CD4-positive, alpha-beta T cell (primary cell): Measurements from ENCODE around the gene MT4. TPM values are rescaled to one million over a fixed set of nuclear protein-coding genes. Genes with fewer than 3 reads are reported as not detected.

Source experiments
- ATAC-seq: fragments of 200-7000 bp; cut with Tn5 transposase; one replicate; pipeline ENCODE4 v1.10.0; 2022; ENCODE audit warnings: mild to moderate bottlenecking; ENCODE audit not compliant: poor library complexity
- CTCF ChIA-PET: fragments of 350-600 bp; sonication (Branson Sonifier 250); formaldehyde crosslinking; loops from one replicate; lab custom pipeline; 2021; ENCODE audit warnings: antibody characterized with exemption, inconsistent platforms; lab: Charles Lee
- POLR2A ChIA-PET: fragments of 350-600 bp; sonication (Branson Sonifier 250); formaldehyde crosslinking; loops from one replicate; lab custom pipeline; 2021; ENCODE audit warnings: antibody characterized with exemption, inconsistent platforms; lab: Charles Lee
- DNase-seq, 14 experiments: peaks; one replicate each; pipeline ENCODE4 v3.0.0-alpha.2; 2013 to 2020; ENCODE audit warnings: mixed read lengths in 2 of 14
- H3K27ac ChIP-seq, 2 donors: one replicate each; pipeline versions ENCODE4 v1.5.1 to v1.7.0; 2013; ENCODE audit warnings: low read length in 2 of 2, low read depth in 1 of 2, mild to moderate bottlenecking in 1 of 2
- H3K27me3 ChIP-seq, 2 experiments: 1 replicate in 1 of 2; 2 replicates in 1 of 2; pipeline versions ENCODE4 v1.6.1 to v1.7.0; 2013; ENCODE audit warnings: low read length in 2 of 2, control low read depth in 1 of 2, mild to moderate bottlenecking in 1 of 2, moderate library complexity in 1 of 2; ENCODE audit not compliant: insufficient read depth in 2 of 2, control insufficient read depth in 1 of 2
- H3K36me3 ChIP-seq: one replicate; pipeline ENCODE4 v1.6.1; 2013; ENCODE audit warnings: low read length, control low read depth; ENCODE audit not compliant: insufficient read depth
- H3K4me1 ChIP-seq: one replicate; pipeline ENCODE4 v1.6.1; 2013; ENCODE audit warnings: low read length, control low read depth; ENCODE audit not compliant: insufficient read depth
- H3K4me3 ChIP-seq: one replicate; pipeline ENCODE4 v1.5.1; 2013; ENCODE audit warnings: mild to moderate bottlenecking, low read length, moderate library complexity
- H3K9me3 ChIP-seq, 2 experiments: 1 replicate in 1 of 2; 2 replicates in 1 of 2; pipeline versions ENCODE4 v1.6.1 to v1.7.0; 2013; ENCODE audit warnings: low read length in 2 of 2, mild to moderate bottlenecking in 2 of 2, control low read depth in 1 of 2, moderate library complexity in 1 of 2; ENCODE audit not compliant: control insufficient read depth in 1 of 2, insufficient read depth in 1 of 2
- H3K27ac Mint-ChIP-seq: one replicate; pipeline ENCODE4 v1.8.0; 2020; ENCODE audit warnings: mixed read lengths
- H3K27me3 Mint-ChIP-seq: one replicate; pipeline ENCODE4 v1.8.0; 2021; ENCODE audit warnings: mixed read lengths
- H3K36me3 Mint-ChIP-seq: one replicate; pipeline ENCODE4 v1.8.0; 2021; ENCODE audit warnings: low read depth, mixed read lengths
- H3K4me1 Mint-ChIP-seq: one replicate; pipeline ENCODE4 v1.8.0; 2021; ENCODE audit warnings: low read depth, mixed read lengths
- H3K4me3 Mint-ChIP-seq: one replicate; pipeline ENCODE4 v1.8.0; 2020; ENCODE audit warnings: mild to moderate bottlenecking, mixed read lengths
- H3K9me3 Mint-ChIP-seq: one replicate; pipeline ENCODE4 v1.8.0; 2020; ENCODE audit warnings: mixed read lengths
- CTCF ChIP-seq: fragments of 200-600 bp; IDR thresholded peaks from one replicate; pipeline ENCODE4 v1.8.0; 2022; ENCODE audit warnings: antibody characterized with exemption, mild to moderate bottlenecking
- intact Hi-C, 2 experiments: fragments of 100-400 bp; cut with DNase I in 1 of 2; cut with micrococcal nuclease in 1 of 2; formaldehyde crosslinking; loops; one replicate each; pipeline versions ENCODE4 v1.15.1 to v1.9.0; 2023 to 2025; cut with DNase I, micrococcal nuclease
- total RNA-seq, 174 experiments: library from RNA in 2 of 174; stranded (reverse) in 2 of 174; gene quantifications; one replicate each; pipeline ENCODE4 v1.2.3 and lab custom pipeline; 2021 to 2026

Gene MT4
- total RNA-seq, 2 experiments from 2014 or later = not detected

- CTCF ChIA-PET = no interaction called here
- Mint-ChIP-seq H3K4me3 (no peak overlapping the region), H3K27ac (no peak overlapping the region), H3K36me3 (no peaks in the 10 kb centered on the region), H3K4me1 (peaks cover under 1% of the 10 kb centered on the region), H3K27me3 (no peaks in the 10 kb centered on the region), H3K9me3 (peaks cover 2% of the 10 kb centered on the region)
- Histone ChIP-seq H3K9me3 (peaks cover 0 to 6% of the 10 kb centered on the region in 2 experiments), H3K27me3 (no peaks in the 10 kb centered on the region), H3K27ac (no peak overlapping the region), H3K36me3 (no peaks in the 10 kb centered on the region), H3K4me3 (no peak overlapping the region), H3K4me1 (no peaks in the 10 kb centered on the region)
- no peak for TF ChIP-seq CTCF
- ATAC-seq (no peak), DNase-seq (no peak)
- POLR2A ChIA-PET = no interaction called here
- intact Hi-C loops = loop anchor here in 1 of 2 experiments (10.0 kb wide), 1 partner anchor 627 kb away; no protein-coding TSS in a partner anchor
These were observed 6.7 kb downstream of the MT4 start for GRCh38 chr16:56571525-56571924.

DNA sequence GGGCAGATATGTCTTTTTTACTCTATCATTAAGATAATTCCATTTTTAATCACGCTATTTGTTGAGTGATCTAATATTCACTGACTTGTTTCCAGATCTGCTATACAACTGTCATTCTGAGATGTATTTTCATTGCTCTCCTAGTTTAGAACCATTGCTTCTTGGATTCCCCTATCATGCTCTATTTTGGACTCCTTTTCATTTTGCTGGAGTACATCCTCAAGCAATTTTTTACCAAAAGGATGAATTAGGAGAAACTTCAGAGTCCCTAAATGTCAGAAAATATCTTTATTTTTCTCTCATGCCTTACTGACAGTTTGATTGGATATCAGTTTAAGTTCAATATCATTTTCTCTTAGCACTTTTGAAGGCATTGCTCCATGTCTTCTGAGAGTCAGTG, 9.8 kb downstream of the MT4 start:
- Histone ChIP-seq H3K36me3 (no peaks in the 10 kb centered on the region), H3K4me3 (no peak overlapping the region), H3K27ac (no peak overlapping the region), H3K27me3 (no peaks in the 10 kb centered on the region), H3K4me1 (peaks cover 8% of the 10 kb centered on the region), H3K9me3 (peaks cover 0 to 6% of the 10 kb centered on the region in 2 experiments)
- DNase-seq (no peak), ATAC-seq (no peak)
- Mint-ChIP-seq H3K27me3 (no peaks in the 10 kb centered on the region), H3K27ac (no peak overlapping the region), H3K36me3 (no peaks in the 10 kb centered on the region), H3K4me3 (no peak overlapping the region), H3K4me1 (peaks cover 9% of the 10 kb centered on the region), H3K9me3 (peaks cover 2% of the 10 kb centered on the region)
- TF ChIP-seq CTCF = no peak
- intact Hi-C loops = loop anchor here (5.0 to 10.0 kb wide), 2 partner anchors 108 to 630 kb away; partner anchors contain the start of gene MT1X (in 1 of the 2)
- POLR2A ChIA-PET = no interaction called here
- CTCF ChIA-PET = no interaction called here

DNA sequence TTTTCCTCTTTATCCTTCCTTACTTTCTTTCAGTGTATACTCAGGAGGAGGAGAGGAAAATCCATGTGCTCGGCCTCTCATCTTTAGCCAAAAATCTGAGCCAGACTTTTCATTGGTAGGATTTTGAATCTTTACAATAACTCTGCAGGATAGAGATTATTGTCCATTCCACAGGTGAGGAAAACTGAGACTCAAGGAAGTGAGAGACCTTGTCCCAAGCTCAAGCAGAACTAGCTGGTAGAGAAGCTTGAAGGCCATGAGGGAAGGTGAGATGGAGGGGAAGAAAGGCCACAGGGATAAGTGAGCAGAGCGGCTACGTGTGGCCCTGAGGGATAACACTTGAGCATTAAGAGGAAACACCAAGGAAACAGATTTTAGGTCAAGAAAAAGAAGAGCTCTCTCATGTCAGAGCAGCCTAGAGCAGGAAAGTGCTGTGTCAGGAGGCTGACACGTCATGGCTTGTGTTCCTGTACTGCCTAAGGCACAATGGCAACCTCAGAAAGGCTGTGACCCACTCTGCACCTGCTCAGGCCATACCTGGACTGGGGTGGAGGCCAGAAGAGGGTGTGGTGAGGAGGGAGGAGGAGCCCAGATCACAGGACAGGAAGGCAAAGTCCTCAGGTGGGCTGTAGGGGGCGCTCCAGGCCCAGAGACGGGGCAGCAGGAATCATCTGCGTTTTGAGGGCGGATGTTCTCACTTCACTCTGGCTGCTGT, 11.9 kb downstream of the MT4 start:
- H3K27ac ChIP-seq = no peak overlapping the region
- H3K4me3 ChIP-seq = no peak overlapping the region
- ATAC-seq = peak; percentile 100
- peaks cover 0 to 6% of the 10 kb centered on the region in 2 experiments for H3K9me3 ChIP-seq
- intact Hi-C loops = loop anchor here (1.0 to 10.0 kb wide), 6 partner anchors 60 to 632 kb away; partner anchors contain the start of gene MT1X (in 1 of the 2)
- H3K4me3 Mint-ChIP-seq = no peak overlapping the region
- peaks cover 9% of the 10 kb centered on the region for H3K4me1 Mint-ChIP-seq
- H3K4me1 ChIP-seq = peaks cover 8% of the 10 kb centered on the region
- H3K9me3 Mint-ChIP-seq = peaks cover 2% of the 10 kb centered on the region
- no peaks in the 10 kb centered on the region for H3K27me3 Mint-ChIP-seq
- H3K36me3 ChIP-seq = no peaks in the 10 kb centered on the region
- H3K27ac Mint-ChIP-seq = no peak overlapping the region
- TF ChIP-seq CTCF = peak; percentile 87
- no peaks in the 10 kb centered on the region for H3K36me3 Mint-ChIP-seq
- peak; percentile 76 to 94 (median 86) for DNase-seq
- ChIA-PET POLR2A (interaction anchor here (1.1 to 2.7 kb wide), 3 partner anchors 81 to 125 kb away, joined by 3 to 17 read pairs (median 4); no protein-coding TSS in a partner anchor), CTCF (interaction anchor here (0.7 to 4.1 kb wide), 4 partner anchors 66 to 745 kb away, joined by 3 to 44 read pairs (median 8); partner anchors contain the start of gene MT1X)
- no peaks in the 10 kb centered on the region for H3K27me3 ChIP-seq
